ENCODE results near the gene ZNF736. TPM values are rescaled to one million over a fixed set of nuclear protein-coding genes. Genes with fewer than 3 reads are reported as not detected.
"Not testable (repeated sequence)": the region's sequence is repeated elsewhere in the genome, so short reads cannot be mapped to it uniquely, and the experiment has no call there.

The ZNF736 gene
- total RNA-seq (1 to 10 TPM; 2.9 to 8.0 (median 5.2) TPM), polyA plus RNA-seq (1 to 10 TPM; 1.1 to 5.3 (median 1.2) TPM)
- long read RNA-seq, donor 1, result 0 reads
- long read RNA-seq, donor 2, partial matches to known transcripts, result 0 of 2 reads
- long read RNA-seq, donor 2, other reads (novel, unspliced or antisense), result 2 of 2 reads

- Histone ChIP-seq H3K27ac (peak within 1 kb of the TSS; percentile 30), H3K4me3 (peak within 1 kb of the TSS; percentile 68), H3K9me3 (no peaks in the 10 kb centered on the region), H3K4me1 (peaks cover 6% of the 10 kb centered on the region), H3K36me3 (ENCODE audit: insufficient read depth in 1 of 2, low read depth in 1 of 2) (peaks cover 0 to 12% of the 10 kb centered on the region in 2 donors), H3K27me3 (ENCODE audit: insufficient read depth in 3 of 3, low read length in 2 of 3) (no peaks in the 10 kb centered on the region)
- peak; percentile 100 for ATAC-seq
- WGBS, 3 donors, result 0 to 1% (median 0%) methylated on average over 33 of the region's 33 CpGs
- intact Hi-C loops (cut with DNase I), result loop anchor here in 1 of 2 donors (10.0 kb wide), 1 partner anchor 301 kb away; no protein-coding TSS in a partner anchor
- no peak for TF ChIP-seq CTCF (IDR thresholded peaks at IDR 0.05)
- DNase-seq, result peak; percentile 87 to 94
Observed at GRCh38 chr7:64313740-64314491, at the start of gene ZNF736. TSS of gene ZNF736 (plus strand) at chr7:64313961. CDS start at chr7:64314151, 190 bp downstream.

- no peak overlapping the region for H3K27ac ChIP-seq
- H3K9me3 ChIP-seq, result peaks cover 33% of the 10 kb centered on the region
- H3K4me3 ChIP-seq, result no peak overlapping the region
- 75 to 87% (median 81%) methylated on average over 1 of the region's 1 CpG for WGBS, 3 donors
- intact Hi-C loops (cut with DNase I), result no loop called here
- TF ChIP-seq CTCF (IDR thresholded peaks at IDR 0.05), result no peak
- H3K4me1 ChIP-seq, result no peaks in the 10 kb centered on the region
- H3K36me3 ChIP-seq (ENCODE audit: insufficient read depth in 1 of 2, low read depth in 1 of 2), result no peaks in the 10 kb centered on the region
- DNase-seq (no peak), ATAC-seq (no peak)
- H3K27me3 ChIP-seq (ENCODE audit: insufficient read depth in 3 of 3, low read length in 2 of 3), result peaks cover 0 to 2% (median 0%) of the 10 kb centered on the region in 3 donors
Observed at GRCh38 chr7:64266341-64266919, 47.3 kb upstream of the ZNF736 start.

GRCh38 chr7:64277630-64278029, 36.1 kb upstream of the ZNF736 start:
- intact Hi-C loops (cut with DNase I), result no loop called here
- no peaks in the 10 kb centered on the region for H3K27me3 ChIP-seq (ENCODE audit: insufficient read depth in 3 of 3, low read length in 2 of 3)
- H3K4me3 ChIP-seq, result no peak overlapping the region
- DNase-seq, result no peak
- no peak overlapping the region for H3K27ac ChIP-seq
- WGBS, 3 donors, result 47 to 57% (median 48%) methylated on average over 2 of the region's 2 CpGs
- no peak for TF ChIP-seq CTCF (IDR thresholded peaks at IDR 0.05)
- H3K4me1 ChIP-seq, result no peaks in the 10 kb centered on the region
- peaks cover 12% of the 10 kb centered on the region for H3K9me3 ChIP-seq
- no peaks in the 10 kb centered on the region for H3K36me3 ChIP-seq (ENCODE audit: insufficient read depth in 1 of 2, low read depth in 1 of 2)
- ATAC-seq, result no peak

GRCh38 chr7:64294701-64295420, 18.9 kb upstream of the ZNF736 start:
- intact Hi-C loops (cut with DNase I), result no loop called here
- H3K27ac ChIP-seq, result no peak overlapping the region
- 76 to 84% (median 77%) methylated on average over 1 of the region's 1 CpG for WGBS, 3 donors

GRCh38 chr7:64297418-64297817, 16.3 kb upstream of the ZNF736 start:
- H3K36me3 ChIP-seq (ENCODE audit: insufficient read depth in 1 of 2, low read depth in 1 of 2); H3K4me3 ChIP-seq; ATAC-seq; DNase-seq; H3K9me3 ChIP-seq; H3K27me3 ChIP-seq (ENCODE audit: insufficient read depth in 3 of 3, low read length in 2 of 3); intact Hi-C loops (cut with DNase I); H3K27ac ChIP-seq; H3K4me1 ChIP-seq: not testable (repeated sequence)
- 66 to 78% (median 75%) methylated on average over 1 of the region's 1 CpG for WGBS, 3 donors

More at GRCh38 chr7:64294701-64295420, 18.9 kb upstream of the ZNF736 start:
- H3K4me3 ChIP-seq, result no peak overlapping the region
- no peak for TF ChIP-seq CTCF (IDR thresholded peaks at IDR 0.05)
- no peaks in the 10 kb centered on the region for H3K4me1 ChIP-seq
- ATAC-seq, result no peak
- no peaks in the 10 kb centered on the region for H3K36me3 ChIP-seq (ENCODE audit: insufficient read depth in 1 of 2, low read depth in 1 of 2)
- no peak for DNase-seq
- H3K27me3 ChIP-seq (ENCODE audit: insufficient read depth in 3 of 3, low read length in 2 of 3), result no peaks in the 10 kb centered on the region
- H3K9me3 ChIP-seq, result no peaks in the 10 kb centered on the region
